Hypothalamus (tissue), 51 donors: Measurements from ENCODE around the gene PDE9A.

Experiments
- DNase-seq, 51 donors: peaks; one replicate each; lab custom pipeline; 2025; lab: John Stamatoyannopoulos, UW

PDE9A gene

GRCh38 chr21:42753804-42754203, 100.4 kb downstream of the PDE9A start:
- DNase-seq = no peak

GRCh38 chr21:42754270-42754933, 101.0 kb downstream of the PDE9A start:
- DNase-seq = no peak

- DNase-seq = no peak
Measured at GRCh38 chr21:42755031-42755665, 101.7 kb downstream of the PDE9A start.

GRCh38 chr21:42755766-42756579, 102.6 kb downstream of the PDE9A start:
- no peak for DNase-seq

- no peak for DNase-seq
Measured at GRCh38 chr21:42756580-42757250, 103.3 kb downstream of the PDE9A start.

GRCh38 chr21:42757422-42757821, 104.0 kb downstream of the PDE9A start:
- DNase-seq = no peak

GRCh38 chr21:42757826-42758655, 104.6 kb downstream of the PDE9A start:
- DNase-seq = no peak

GRCh38 chr21:42758721-42759593, 105.5 kb downstream of the PDE9A start:
- peak in 3 of 51 donors; percentile 8 to 22 (median 10) for DNase-seq

- DNase-seq = no peak
Measured at GRCh38 chr21:42759594-42759927, 106.1 kb downstream of the PDE9A start.

GRCh38 chr21:42760361-42760950, 107.0 kb downstream of the PDE9A start:
- DNase-seq = no peak

- no peak for DNase-seq
Measured at GRCh38 chr21:42760951-42761751, 107.7 kb downstream of the PDE9A start.

GRCh38 chr21:42761776-42762335, 108.4 kb downstream of the PDE9A start:
- no peak for DNase-seq

- DNase-seq = peak in 2 of 51 donors; percentile 5 to 20
Measured at GRCh38 chr21:42763581-42764442, 110.4 kb downstream of the PDE9A start.

GRCh38 chr21:42764443-42764760, 111.0 kb downstream of the PDE9A start:
- no peak for DNase-seq

- no peak for DNase-seq
Measured at GRCh38 chr21:42764883-42765282, 111.5 kb downstream of the PDE9A start.

- DNase-seq = no peak
Measured at GRCh38 chr21:42765656-42766055, 112.2 kb downstream of the PDE9A start.
